GM23338 (cell line): ENCODE results near the gene KATNAL2. TPM values are rescaled to one million over a fixed set of nuclear protein-coding genes. Genes with fewer than 3 reads are reported as not detected.

ENCODE experiments used
- ATAC-seq: fragments of 200-7000 bp; cut with Tn5 transposase; 3 replicates; pipeline ENCODE4 v1.9.1; 2020
- DNase-seq: peaks from one replicate; pipeline ENCODE4 v3.0.0-alpha.2; 2015; ENCODE audit warnings: low spot score
- H2AFZ ChIP-seq: fragments of 200-600 bp; sonication (generic); 2 replicates; pipeline ENCODE4 v1.8.0; 2016; ENCODE audit warnings: antibody characterized with exemption, mild to moderate bottlenecking, moderate library complexity
- H3F3A ChIP-seq: fragments of 200-600 bp; sonication (generic); replicated peaks from 2 replicates; pipeline ENCODE4 v1.8.0; 2017; ENCODE audit warnings: antibody characterized with exemption, mixed run types, low read depth
- H3K27ac ChIP-seq: fragments of 200-600 bp; sonication (generic); 2 replicates; pipeline ENCODE4 v1.6.1; 2016; ENCODE audit warnings: low read depth
- H3K27me3 ChIP-seq: fragments of 200-600 bp; sonication (generic); 2 replicates; pipeline ENCODE4 v1.8.0; 2016; ENCODE audit warnings: mild to moderate bottlenecking, mixed run types, moderate library complexity; ENCODE audit not compliant: insufficient read depth
- H3K36me3 ChIP-seq: fragments of 200-600 bp; sonication (generic); 2 replicates; pipeline ENCODE4 v1.8.0; 2016; ENCODE audit warnings: mild to moderate bottlenecking; ENCODE audit not compliant: insufficient read depth
- H3K4me1 ChIP-seq: fragments of 200-600 bp; sonication (generic); 2 replicates; pipeline ENCODE4 v1.8.0; 2016; ENCODE audit warnings: mild to moderate bottlenecking, moderate library complexity; ENCODE audit not compliant: insufficient read depth
- H3K4me2 ChIP-seq: fragments of 200-600 bp; sonication (generic); 2 replicates; pipeline ENCODE4 v1.7.1; 2017; ENCODE audit warnings: mixed run types
- H3K4me3 ChIP-seq: fragments of 200-600 bp; sonication (generic); 2 replicates; pipeline ENCODE4 v1.6.1; 2016; ENCODE audit warnings: mixed run types
- H3K79me2 ChIP-seq: fragments of 200-600 bp; sonication (generic); replicated peaks from 2 replicates; pipeline ENCODE4 v1.8.0; 2017; ENCODE audit warnings: mild to moderate bottlenecking; ENCODE audit not compliant: insufficient read depth
- H3K9me2 ChIP-seq: fragments of 200-600 bp; sonication (generic); 2 replicates; pipeline ENCODE4 v1.8.0; 2017; ENCODE audit not compliant: insufficient read depth
- H4K20me1 ChIP-seq: fragments of 200-600 bp; sonication (generic); replicated peaks from 2 replicates; pipeline ENCODE4 v1.8.0; 2017; ENCODE audit warnings: mild to moderate bottlenecking; ENCODE audit not compliant: insufficient read depth
- H3K27ac Mint-ChIP-seq: 2 replicates; pipeline ENCODE4 v1.8.0; 2020; ENCODE audit warnings: inconsistent platforms, mild to moderate bottlenecking, moderate library complexity, mixed read lengths
- H3K27me3 Mint-ChIP-seq: 3 replicates; pipeline ENCODE4 v1.8.0; 2022; ENCODE audit warnings: low read depth, mild to moderate bottlenecking, moderate library complexity, mixed read lengths, inconsistent platforms; ENCODE audit not compliant: insufficient read depth, poor library complexity
- H3K36me3 Mint-ChIP-seq: 3 replicates; pipeline ENCODE4 v1.8.0; 2021; ENCODE audit warnings: low read depth, mild to moderate bottlenecking, inconsistent platforms, moderate library complexity, mixed read lengths
- H3K4me1 Mint-ChIP-seq: 3 replicates; pipeline ENCODE4 v1.8.0; 2020; ENCODE audit warnings: mild to moderate bottlenecking, inconsistent platforms, mixed read lengths
- H3K4me3 Mint-ChIP-seq: 3 replicates; pipeline ENCODE4 v1.8.0; 2021; ENCODE audit warnings: moderate library complexity, mild to moderate bottlenecking, inconsistent platforms, mixed read lengths
- H3K9me3 Mint-ChIP-seq: 3 replicates; pipeline ENCODE4 v1.8.0; 2020; ENCODE audit warnings: moderate library complexity, mild to moderate bottlenecking, inconsistent platforms, mixed read lengths
- NANOG ChIP-seq: IDR thresholded peaks from 2 replicates; pipeline ENCODE4 v1.6.1; 2016; ENCODE audit warnings: antibody characterized with exemption, borderline replicate concordance
- POLR2AphosphoS5 ChIP-seq: IDR thresholded peaks from 2 replicates; pipeline ENCODE4 v1.6.1; 2016; ENCODE audit warnings: antibody characterized with exemption, low read depth
- STAT1 ChIP-seq: IDR thresholded peaks from one replicate; pipeline ENCODE4 v1.6.1; 2016; ENCODE audit warnings: antibody characterized with exemption; ENCODE audit not compliant: unreplicated experiment
- ZNF114 ChIP-seq: fragments of 250-450 bp; sonication (Bioruptor Pico); IDR thresholded peaks from 2 replicates; pipeline ENCODE4 v1.5.0; 2020; ENCODE audit warnings: mild to moderate bottlenecking, moderate library complexity
- ZNF331 ChIP-seq: fragments of 250-450 bp; sonication (Bioruptor Pico); IDR thresholded peaks from 2 replicates; pipeline ENCODE4 v1.5.0; 2020; ENCODE audit warnings: low read depth, mild to moderate bottlenecking, moderate library complexity
- ZNF462 ChIP-seq: fragments of 250-450 bp; sonication (Bioruptor Pico); IDR thresholded peaks from 2 replicates; pipeline ENCODE4 v1.5.0; 2020; ENCODE audit warnings: mild to moderate bottlenecking, moderate library complexity
- polyA plus RNA-seq: library from polyadenylated mRNA; unstranded; fragments of >200 nt; fragmentation: Nextera tagmentation; extraction: Ambion mirVana; gene quantifications from 2 replicates; pipeline ENCODE4 v1.2.1, GENCODE V29; 2016
- total RNA-seq: library from RNA; depleted of rRNA; stranded (reverse); fragments of >200 nt; shearing (Covaris generic); gene quantifications from 2 replicates; pipeline ENCODE4 v1.2.3, GENCODE V29; 2014
- TF ChIP-seq, protein P1 (sequence below): IDR thresholded peaks from one replicate; pipeline ENCODE4 v1.6.1; 2018; ENCODE audit warnings: antibody characterized with exemption; ENCODE audit not compliant: unreplicated experiment

The KATNAL2 gene
- total and polyA plus RNA-seq, 2 experiments from 2014 or later: 11.8 TPM

- no peak for TF ChIP-seq ZNF462
Measured at GRCh38 chr18:47108373-47108772, 191.0 kb downstream of the KATNAL2 start (continued).

DNA sequence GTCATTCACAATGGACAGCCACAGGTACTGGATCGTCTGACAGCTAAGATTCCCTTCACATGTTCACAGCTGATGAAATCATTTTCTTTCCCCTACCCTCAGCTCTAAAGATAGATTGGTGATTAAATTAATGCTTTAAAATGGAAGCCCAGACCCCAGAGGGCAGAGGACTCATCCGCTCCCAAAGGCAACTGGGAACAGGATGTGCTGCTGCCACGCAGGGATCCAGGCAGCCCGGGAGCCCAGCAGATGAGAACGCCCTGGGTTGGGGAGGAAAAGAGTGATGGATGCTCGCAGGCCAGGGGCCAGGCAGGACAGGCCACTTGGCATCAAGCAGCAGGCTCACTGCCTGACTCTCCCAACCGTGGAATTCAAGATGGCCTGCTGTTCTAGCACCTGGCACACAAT lies 191.6 kb downstream of the KATNAL2 start:
- Mint-ChIP-seq H3K9me3 (no peaks in the 10 kb centered on the region), H3K4me3 (no peak overlapping the region), H3K36me3 (peaks cover 25% of the 10 kb centered on the region), H3K4me1 (peaks cover 35% of the 10 kb centered on the region), H3K27me3 (peaks cover 2% of the 10 kb centered on the region), H3K27ac (0 out of 2 replicates have a peak overlapping the region, but pooled peaks have one; percentile 52)
- Histone ChIP-seq H3F3A (no peaks in the 10 kb centered on the region), H2AFZ (no peak overlapping the region), H3K9me2 (no peaks in the 10 kb centered on the region), H3K4me1 (peaks cover 29% of the 10 kb centered on the region), H3K27ac (peak overlapping the region; percentile 40; the same call in 1 of the 2 replicates), H3K27me3 (no peaks in the 10 kb centered on the region), H3K79me2 (no peaks in the 10 kb centered on the region), H4K20me1 (no peaks in the 10 kb centered on the region; the same call in 1 of the 2 replicates), H3K36me3 (peaks cover 9% of the 10 kb centered on the region), H3K4me3 (no peak overlapping the region), H3K4me2 (0 out of 2 replicates have a peak overlapping the region, but pooled peaks have one; percentile 9)
- DNase-seq (peak; percentile 19), ATAC-seq (peak; percentile 62)
- TF ChIP-seq, protein P1, sequence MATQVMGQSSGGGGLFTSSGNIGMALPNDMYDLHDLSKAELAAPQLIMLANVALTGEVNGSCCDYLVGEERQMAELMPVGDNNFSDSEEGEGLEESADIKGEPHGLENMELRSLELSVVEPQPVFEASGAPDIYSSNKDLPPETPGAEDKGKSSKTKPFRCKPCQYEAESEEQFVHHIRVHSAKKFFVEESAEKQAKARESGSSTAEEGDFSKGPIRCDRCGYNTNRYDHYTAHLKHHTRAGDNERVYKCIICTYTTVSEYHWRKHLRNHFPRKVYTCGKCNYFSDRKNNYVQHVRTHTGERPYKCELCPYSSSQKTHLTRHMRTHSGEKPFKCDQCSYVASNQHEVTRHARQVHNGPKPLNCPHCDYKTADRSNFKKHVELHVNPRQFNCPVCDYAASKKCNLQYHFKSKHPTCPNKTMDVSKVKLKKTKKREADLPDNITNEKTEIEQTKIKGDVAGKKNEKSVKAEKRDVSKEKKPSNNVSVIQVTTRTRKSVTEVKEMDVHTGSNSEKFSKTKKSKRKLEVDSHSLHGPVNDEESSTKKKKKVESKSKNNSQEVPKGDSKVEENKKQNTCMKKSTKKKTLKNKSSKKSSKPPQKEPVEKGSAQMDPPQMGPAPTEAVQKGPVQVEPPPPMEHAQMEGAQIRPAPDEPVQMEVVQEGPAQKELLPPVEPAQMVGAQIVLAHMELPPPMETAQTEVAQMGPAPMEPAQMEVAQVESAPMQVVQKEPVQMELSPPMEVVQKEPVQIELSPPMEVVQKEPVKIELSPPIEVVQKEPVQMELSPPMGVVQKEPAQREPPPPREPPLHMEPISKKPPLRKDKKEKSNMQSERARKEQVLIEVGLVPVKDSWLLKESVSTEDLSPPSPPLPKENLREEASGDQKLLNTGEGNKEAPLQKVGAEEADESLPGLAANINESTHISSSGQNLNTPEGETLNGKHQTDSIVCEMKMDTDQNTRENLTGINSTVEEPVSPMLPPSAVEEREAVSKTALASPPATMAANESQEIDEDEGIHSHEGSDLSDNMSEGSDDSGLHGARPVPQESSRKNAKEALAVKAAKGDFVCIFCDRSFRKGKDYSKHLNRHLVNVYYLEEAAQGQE: no peak
- TF ChIP-seq STAT1 (no peak), ZNF331 (CRISPR knock-in tag) (no peak), NANOG (no peak), POLR2AphosphoS5 (no peak), ZNF114 (CRISPR knock-in tag) (no peak)
